GM12872 (cell line): Measurements from ENCODE around the gene TRPC4AP.

Source experiments
- CTCF ChIP-seq: IDR thresholded peaks from 3 replicates; pipeline ENCODE4 v1.5.1; 2011; ENCODE audit warnings: low read depth, mild to moderate bottlenecking, low read length, moderate library complexity; ENCODE audit not compliant: insufficient read depth

TRPC4AP gene

GRCh38 chr20:34990661-34991214 lies 101.9 kb downstream of the TRPC4AP start:
- no peak for TF ChIP-seq CTCF

- no peak for TF ChIP-seq CTCF
Observed at GRCh38 chr20:34990231-34990630, 102.4 kb downstream of the TRPC4AP start.

GRCh38 chr20:34989670-34990069 lies 102.9 kb downstream of the TRPC4AP start:
- no peak for TF ChIP-seq CTCF

GRCh38 chr20:34989118-34989517 lies 103.5 kb downstream of the TRPC4AP start:
- TF ChIP-seq CTCF, result no peak

- TF ChIP-seq CTCF, result no peak
Observed at GRCh38 chr20:34988191-34988540, 104.4 kb downstream of the TRPC4AP start.

- no peak for TF ChIP-seq CTCF
Observed at GRCh38 chr20:34987288-34988190, 105.1 kb downstream of the TRPC4AP start.

GRCh38 chr20:34986311-34987287 lies 106.0 kb downstream of the TRPC4AP start:
- no peak for TF ChIP-seq CTCF
